H54 (cell line): ENCODE measurements around the gene TAF1L.
A peak's percentile ranks its signal among the peaks of the same experiment; 100 is the strongest.
"Not testable (repeated sequence)": the region's sequence is repeated elsewhere in the genome, so short reads cannot be mapped to it uniquely, and the experiment has no call there.

Source experiments
- DNase-seq: peaks from one replicate; pipeline ENCODE4 v3.0.0; 2011; ENCODE audit warnings: low spot score, mixed read lengths; ENCODE audit not compliant: insufficient read length
- FAIRE-seq: peaks from 3 replicates; lab custom pipeline; 2011; peaks lifted over from hg19 to GRCh38; lab: Jason Lieb, UNC
- POLR2A ChIP-seq: IDR thresholded peaks from 2 replicates; pipeline ENCODE4 v1.6.1; 2011; ENCODE audit warnings: low read depth, mild to moderate bottlenecking, low read length

TAF1L gene, protein sequence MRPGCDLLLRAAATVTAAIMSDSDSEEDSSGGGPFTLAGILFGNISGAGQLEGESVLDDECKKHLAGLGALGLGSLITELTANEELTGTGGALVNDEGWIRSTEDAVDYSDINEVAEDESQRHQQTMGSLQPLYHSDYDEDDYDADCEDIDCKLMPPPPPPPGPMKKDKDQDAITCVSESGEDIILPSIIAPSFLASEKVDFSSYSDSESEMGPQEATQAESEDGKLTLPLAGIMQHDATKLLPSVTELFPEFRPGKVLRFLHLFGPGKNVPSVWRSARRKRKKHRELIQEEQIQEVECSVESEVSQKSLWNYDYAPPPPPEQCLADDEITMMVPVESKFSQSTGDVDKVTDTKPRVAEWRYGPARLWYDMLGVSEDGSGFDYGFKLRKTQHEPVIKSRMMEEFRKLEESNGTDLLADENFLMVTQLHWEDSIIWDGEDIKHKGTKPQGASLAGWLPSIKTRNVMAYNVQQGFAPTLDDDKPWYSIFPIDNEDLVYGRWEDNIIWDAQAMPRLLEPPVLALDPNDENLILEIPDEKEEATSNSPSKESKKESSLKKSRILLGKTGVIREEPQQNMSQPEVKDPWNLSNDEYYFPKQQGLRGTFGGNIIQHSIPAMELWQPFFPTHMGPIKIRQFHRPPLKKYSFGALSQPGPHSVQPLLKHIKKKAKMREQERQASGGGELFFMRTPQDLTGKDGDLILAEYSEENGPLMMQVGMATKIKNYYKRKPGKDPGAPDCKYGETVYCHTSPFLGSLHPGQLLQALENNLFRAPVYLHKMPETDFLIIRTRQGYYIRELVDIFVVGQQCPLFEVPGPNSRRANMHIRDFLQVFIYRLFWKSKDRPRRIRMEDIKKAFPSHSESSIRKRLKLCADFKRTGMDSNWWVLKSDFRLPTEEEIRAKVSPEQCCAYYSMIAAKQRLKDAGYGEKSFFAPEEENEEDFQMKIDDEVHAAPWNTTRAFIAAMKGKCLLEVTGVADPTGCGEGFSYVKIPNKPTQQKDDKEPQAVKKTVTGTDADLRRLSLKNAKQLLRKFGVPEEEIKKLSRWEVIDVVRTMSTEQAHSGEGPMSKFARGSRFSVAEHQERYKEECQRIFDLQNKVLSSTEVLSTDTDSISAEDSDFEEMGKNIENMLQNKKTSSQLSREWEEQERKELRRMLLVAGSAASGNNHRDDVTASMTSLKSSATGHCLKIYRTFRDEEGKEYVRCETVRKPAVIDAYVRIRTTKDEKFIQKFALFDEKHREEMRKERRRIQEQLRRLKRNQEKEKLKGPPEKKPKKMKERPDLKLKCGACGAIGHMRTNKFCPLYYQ (N-terminal part only)

DNA sequence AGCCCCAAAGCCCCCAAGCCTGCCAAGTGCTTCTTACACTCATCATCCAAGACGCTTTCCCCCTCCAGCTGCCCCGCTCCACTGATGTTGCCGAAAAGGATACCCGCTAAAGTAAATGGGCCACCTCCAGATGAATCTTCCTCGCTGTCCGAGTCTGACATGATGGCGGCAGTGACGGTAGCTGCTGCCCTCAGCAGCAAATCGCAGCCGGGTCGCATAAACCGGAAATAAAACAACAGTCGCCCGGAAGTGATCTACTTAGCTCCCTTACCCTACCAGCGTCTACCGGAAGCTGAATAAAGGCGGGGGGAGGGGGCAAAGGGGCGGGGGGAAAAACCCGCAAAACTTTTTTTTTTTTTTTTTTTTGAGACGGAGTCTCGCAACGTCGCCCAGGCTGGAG is at the start of gene TAF1L:
TSS of gene TAF1L (minus strand) at position 308 of the 400 bp plus-strand sequence. CDS start at position 218, 90 bp downstream.
- TF ChIP-seq POLR2A, result no peak
- FAIRE-seq (no peak), DNase-seq (no peak)

DNA sequence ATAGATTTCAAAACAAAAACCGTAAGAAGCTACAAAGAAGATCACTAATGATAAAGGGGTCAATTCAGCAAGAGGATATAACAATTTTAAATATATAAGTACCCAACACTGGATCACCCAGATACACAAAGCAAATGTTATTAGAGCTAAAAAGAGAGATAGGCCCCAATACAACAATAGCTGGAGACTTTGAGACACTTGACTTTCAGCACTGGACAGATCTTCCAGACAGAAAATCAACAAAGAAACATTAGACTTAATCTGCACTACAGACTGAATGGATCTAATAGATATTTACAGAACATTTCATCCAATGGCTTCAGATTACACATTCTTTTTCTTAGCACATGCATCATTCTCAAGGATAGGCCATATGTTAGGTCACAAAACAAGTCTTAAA is 46.3 kb upstream of the TAF1L start:
- TF ChIP-seq POLR2A, result no peak
- DNase-seq, result no peak
- FAIRE-seq, result no peak

DNA sequence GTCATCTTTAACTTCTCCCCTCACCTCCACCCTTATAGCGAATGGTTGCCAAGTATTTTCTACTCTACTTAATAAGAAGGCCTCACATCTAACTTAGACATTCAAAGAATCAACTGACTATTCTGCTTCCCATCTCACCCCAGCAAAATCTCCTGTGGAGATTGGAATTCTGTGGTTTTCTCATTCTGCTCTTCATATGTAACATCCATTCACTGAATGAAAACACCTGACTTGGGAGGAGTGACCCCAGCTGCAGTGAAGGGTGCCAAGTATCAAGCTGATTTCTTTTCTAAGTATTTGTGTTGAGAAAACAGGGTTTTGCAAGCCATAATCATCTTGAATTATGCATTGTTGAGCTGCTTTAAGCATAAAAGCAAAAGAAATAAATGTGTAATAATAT is 42.5 kb upstream of the TAF1L start:
- no peak for TF ChIP-seq POLR2A
- DNase-seq, result no peak
- FAIRE-seq, result no peak

DNA sequence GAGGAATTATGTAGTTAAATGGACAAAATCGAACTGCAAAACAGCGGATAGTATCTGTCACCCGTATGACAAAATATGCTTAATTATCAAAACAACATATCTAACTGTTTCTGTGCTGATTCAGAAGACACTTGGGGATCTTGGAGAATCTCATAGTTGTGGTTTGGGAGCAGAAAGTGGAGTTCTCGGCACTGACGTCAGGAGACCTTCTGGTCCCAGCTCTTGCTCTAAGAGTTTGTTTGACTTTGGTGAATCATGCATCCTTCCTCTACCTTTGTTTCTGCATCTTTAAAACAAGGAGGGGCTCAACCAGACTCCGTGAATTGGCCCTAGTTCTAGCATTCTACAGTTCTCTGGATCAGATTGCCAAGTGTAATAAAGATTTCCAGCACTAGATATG is 37.0 kb upstream of the TAF1L start:
- TF ChIP-seq POLR2A, result no peak
- DNase-seq (peak; percentile 2), FAIRE-seq (no peak)

DNA sequence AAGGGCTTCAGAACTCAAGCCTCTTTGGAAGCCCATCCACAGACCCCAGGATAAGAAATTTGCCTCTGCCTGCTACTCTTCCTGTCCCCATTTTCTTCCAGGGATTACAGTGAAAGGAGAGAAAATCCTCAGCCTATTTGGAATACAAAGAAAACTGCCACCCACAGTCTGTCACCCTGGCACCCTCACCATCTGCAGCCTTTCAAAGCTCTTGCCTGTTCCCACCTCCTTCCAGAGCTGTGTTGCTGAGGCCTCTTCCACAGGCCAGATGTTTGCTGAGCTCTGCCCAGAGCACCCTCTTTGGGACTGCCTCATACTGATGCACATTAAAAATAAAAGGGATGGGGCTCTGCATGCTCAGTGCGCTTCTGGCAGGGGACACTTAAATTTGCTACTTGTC is 35.9 kb upstream of the TAF1L start:
- FAIRE-seq (no peak), DNase-seq (no peak)
- TF ChIP-seq POLR2A, result no peak

DNA sequence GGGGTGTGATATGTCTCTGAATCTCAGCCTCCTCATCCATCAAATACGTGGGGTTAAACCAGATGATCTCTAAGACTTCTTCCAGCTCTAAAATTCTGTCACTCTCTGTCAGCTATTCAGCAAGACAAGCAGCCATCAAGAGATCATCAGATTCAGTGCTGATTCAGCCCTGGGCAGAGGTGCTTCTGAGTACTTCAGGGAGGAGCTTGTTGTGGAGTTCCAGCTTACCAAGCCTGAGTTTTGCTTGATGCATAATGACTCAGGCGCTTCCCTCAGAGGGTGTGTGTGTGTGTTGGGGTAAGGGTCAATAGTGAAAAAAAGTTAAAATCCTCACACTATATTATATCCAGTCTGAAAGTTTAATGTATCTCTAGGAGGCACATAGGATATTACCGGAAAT is 29.6 kb upstream of the TAF1L start:
- no peak for TF ChIP-seq POLR2A

DNA sequence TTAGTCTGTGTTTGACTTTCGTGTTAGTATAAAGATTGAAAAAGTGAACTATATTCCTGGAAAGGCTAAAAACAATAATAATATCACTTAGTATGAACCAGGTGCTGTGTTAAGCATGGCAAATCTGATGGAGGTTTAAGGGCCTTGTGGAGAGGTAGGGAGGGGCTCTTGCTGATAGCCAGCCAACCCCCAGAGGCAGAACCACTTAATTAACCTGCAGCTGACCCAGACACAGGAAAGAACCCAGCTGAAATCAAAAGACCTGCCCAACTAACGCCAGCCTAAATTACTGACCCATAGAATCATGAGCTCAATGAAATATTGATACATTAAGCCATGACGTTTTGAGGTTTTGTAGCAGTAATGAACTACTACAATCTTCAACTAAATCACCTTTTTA is 28.3 kb upstream of the TAF1L start:
- no peak for FAIRE-seq
- TF ChIP-seq POLR2A, result no peak
- no peak for DNase-seq

More for the DNA sequence above, 29.6 kb upstream of the TAF1L start:
- DNase-seq, result no peak
- no peak for FAIRE-seq

DNA sequence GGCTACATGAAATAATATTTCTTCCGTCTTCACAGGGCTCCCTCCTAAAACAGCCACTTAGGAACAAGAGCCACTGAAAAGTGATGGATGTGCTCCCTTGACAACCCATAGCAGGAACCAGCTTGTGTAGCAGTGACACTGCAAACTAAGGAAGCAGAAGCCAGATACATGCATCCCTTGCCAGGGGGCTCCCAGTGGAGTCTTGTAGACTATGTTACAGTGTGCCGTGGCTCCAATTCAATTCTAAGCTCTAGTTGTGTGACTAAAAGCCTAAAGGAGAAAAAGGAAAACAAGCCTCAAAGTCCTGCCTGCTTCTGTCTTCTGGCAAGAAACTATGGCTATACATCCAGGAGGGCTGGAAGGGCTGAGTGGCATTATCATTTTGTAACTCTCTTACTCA is 12.2 kb upstream of the TAF1L start:
- no peak for TF ChIP-seq POLR2A
- FAIRE-seq (no peak), DNase-seq (no peak)

DNA sequence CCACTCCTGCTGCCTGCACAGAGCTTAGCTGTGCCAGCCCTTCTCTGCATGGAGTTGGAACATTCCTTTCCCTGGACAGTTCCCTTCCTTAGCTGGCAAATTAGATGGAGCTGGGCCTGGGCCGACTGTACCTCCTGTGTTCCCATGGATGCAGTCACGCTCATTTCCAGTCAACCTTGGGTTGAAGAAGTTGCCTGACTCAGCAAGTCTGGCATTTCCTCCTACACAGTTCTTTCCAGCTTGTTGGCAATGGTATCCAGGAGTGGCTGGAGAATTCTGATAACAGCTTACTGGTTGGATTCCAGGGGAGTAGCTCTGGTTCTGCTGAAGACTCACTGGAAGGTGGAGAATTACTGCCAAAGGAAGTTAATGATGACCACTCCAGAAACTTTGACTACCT is 9.2 kb upstream of the TAF1L start:
- DNase-seq (peak; percentile 6), FAIRE-seq (no peak)
- no peak for TF ChIP-seq POLR2A

DNA sequence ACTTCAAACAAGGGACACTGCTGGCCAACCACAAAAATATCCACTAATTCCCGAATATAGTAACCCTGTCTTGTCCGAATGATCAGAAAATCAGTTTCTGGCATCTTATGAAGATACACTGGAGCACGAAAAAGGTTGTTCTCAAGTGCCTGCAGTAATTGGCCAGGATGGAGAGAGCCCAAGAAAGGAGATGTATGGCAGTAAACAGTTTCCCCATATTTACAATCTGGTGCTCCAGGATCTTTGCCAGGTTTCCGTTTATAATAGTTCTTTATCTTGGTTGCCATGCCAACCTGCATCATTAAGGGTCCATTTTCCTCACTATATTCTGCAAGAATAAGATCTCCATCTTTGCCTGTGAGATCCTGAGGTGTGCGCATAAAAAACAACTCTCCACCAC is 2.3 kb downstream of the TAF1L start:
- DNase-seq, FAIRE-seq: not testable (repeated sequence)

DNA sequence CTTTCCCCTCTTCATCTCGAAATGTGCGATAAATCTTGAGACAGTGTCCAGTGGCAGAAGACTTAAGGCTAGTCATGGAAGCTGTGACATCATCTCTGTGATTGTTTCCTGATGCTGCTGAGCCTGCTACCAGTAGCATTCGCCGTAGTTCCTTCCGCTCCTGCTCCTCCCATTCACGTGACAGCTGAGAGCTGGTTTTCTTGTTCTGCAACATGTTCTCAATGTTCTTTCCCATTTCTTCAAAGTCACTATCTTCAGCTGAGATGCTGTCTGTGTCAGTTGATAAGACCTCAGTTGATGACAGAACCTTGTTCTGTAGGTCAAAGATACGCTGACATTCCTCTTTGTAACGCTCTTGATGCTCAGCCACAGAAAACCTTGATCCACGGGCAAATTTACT is 3.5 kb downstream of the TAF1L start:
- DNase-seq (no peak), FAIRE-seq (no peak)
- TF ChIP-seq POLR2A, result no peak

DNA sequence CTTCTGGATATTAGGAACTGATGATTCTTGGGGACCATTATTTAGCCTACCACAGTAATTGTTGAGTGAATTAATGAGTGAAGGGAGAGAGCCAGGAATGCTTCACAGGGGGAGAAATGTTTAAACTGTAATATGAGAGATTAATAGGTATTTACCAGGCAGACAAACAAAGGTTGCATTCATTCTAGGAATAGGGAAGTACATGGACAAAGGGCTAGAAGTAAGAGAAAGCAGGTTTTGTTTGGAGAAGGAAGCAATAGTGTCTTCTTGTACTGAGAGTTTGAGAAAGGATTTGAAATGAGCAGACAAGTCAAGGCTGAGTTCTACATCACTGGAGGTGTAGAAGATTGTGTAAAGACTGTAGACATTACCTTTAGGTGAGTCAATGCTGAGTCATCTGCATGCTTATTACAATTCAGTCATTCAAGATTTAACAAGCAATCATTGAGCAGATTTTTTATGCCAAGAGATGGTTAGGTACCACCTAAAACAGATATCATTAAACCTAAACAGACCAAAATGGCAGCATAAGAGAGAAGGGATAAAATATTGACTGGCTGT is 8.0 kb downstream of the TAF1L start:
- no peak for FAIRE-seq
- DNase-seq, result no peak
- no peak for TF ChIP-seq POLR2A

DNA sequence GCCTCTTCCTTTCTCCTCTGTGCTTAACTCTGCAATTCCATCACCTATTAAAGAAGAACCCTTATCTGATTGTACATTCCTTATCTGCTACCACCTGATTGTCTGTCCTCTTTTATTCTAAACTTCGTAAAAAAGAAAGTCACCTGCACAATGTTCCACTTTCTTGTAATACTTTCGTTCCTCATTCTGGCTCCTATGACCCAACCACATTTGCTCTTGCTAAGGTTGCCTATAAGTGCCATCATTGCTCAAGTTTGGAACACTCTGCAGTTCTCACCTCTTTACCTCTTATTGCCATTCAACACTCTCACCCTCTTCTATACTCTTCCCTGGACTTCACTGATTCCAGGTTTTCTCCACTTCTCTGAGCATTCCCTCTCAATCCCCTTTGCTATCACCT is 10.1 kb downstream of the TAF1L start:
- no peak for DNase-seq
- FAIRE-seq, result no peak
- TF ChIP-seq POLR2A, result no peak

DNA sequence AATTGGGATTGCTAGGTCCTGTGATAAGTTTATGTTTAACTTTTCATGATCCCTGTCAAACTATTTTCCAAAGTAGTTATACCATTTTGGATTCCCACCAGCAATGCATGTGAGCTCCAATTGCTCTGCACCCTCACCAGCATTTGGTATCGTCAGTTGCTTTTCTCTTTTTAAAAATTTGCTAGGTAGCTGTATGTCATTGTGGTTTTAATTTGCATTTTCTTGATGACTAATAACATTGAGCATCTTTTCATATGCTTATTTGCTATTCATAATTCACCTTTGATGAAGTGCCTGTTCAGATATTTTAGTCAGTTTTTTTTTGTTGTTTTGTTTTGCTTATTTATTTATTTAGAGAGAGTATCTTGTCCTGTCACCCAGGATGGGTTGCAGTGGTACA is 12.5 kb downstream of the TAF1L start:
- no peak for DNase-seq
- no peak for FAIRE-seq
- no peak for TF ChIP-seq POLR2A
